Peyer's patch (tissue), 4 donors: ENCODE results near the gene B9D2.

Experiments
- POLR2A ChIP-seq, 2 donors: fragments of 450-650 bp; IDR thresholded peaks; one replicate each; pipeline ENCODE4 v1.5.1; 2017; ENCODE audit warnings: antibody characterized with exemption in 2 of 2, mild to moderate bottlenecking in 2 of 2, moderate library complexity in 2 of 2
- TF ChIP-seq, protein P1 (sequence below), 6 experiments: fragments of 450-650 bp in 4 of 6; fragments of 200-600 bp in 2 of 6; sonication (generic) in 1 of 6; IDR thresholded peaks; one replicate each; pipeline ENCODE4 v1.5.1; 2017 to 2019; ENCODE audit warnings: antibody characterized with exemption in 6 of 6, mild to moderate bottlenecking in 3 of 6, moderate library complexity in 1 of 6

GRCh38 chr19:41409288-41409687 lies 45.3 kb upstream of the B9D2 start:
- TF ChIP-seq, protein P1, sequence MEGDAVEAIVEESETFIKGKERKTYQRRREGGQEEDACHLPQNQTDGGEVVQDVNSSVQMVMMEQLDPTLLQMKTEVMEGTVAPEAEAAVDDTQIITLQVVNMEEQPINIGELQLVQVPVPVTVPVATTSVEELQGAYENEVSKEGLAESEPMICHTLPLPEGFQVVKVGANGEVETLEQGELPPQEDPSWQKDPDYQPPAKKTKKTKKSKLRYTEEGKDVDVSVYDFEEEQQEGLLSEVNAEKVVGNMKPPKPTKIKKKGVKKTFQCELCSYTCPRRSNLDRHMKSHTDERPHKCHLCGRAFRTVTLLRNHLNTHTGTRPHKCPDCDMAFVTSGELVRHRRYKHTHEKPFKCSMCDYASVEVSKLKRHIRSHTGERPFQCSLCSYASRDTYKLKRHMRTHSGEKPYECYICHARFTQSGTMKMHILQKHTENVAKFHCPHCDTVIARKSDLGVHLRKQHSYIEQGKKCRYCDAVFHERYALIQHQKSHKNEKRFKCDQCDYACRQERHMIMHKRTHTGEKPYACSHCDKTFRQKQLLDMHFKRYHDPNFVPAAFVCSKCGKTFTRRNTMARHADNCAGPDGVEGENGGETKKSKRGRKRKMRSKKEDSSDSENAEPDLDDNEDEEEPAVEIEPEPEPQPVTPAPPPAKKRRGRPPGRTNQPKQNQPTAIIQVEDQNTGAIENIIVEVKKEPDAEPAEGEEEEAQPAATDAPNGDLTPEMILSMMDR (IDR thresholded peaks at IDR 0.05): no peak
- no peak for TF ChIP-seq POLR2A (IDR thresholded peaks at IDR 0.05)
